ENCODE data around the gene SLC6A7.
A peak's percentile ranks its signal among the peaks of the same experiment; 100 is the strongest.

The SLC6A7 gene

GRCh38 chr5:150196514-150196913, 6.7 kb downstream of the SLC6A7 start:
- no peak for DNase-seq

DNA sequence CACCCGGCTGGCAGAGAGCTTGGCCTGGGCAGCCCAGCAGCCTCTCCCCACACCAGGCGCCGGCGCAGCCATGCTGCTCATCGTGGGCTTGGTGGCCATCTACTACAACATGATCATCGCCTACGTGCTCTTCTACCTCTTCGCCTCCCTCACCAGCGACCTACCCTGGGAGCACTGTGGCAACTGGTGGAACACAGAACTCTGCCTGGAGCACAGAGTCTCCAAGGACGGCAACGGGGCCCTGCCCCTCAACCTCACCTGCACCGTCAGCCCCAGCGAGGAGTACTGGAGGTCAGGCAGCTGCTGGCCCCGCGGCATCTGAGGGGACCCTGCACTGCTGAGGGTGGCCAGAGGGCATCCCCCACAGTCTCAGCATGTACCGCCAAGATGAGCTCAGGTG, 7.1 kb downstream of the SLC6A7 start:
- DNase-seq: no peak

DNA sequence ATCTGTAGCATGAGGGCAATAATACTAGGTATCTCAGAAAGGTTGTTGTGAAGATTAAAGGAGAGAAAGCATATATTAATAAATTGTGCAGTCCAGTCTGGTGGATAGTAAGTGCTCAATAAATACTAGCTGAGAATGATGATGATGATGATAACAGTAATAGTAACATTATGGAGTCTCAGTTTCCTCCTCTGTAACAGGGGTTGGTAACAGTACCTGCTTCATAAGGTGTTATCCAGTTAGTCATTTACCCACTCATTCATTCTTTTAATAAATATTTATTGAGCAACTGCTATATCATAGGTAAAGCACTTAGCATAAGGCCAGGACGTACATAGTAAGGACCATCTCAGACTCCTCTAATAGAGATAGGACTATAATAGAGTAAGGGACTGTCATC, 7.6 kb downstream of the SLC6A7 start:
- no peak for DNase-seq

DNA sequence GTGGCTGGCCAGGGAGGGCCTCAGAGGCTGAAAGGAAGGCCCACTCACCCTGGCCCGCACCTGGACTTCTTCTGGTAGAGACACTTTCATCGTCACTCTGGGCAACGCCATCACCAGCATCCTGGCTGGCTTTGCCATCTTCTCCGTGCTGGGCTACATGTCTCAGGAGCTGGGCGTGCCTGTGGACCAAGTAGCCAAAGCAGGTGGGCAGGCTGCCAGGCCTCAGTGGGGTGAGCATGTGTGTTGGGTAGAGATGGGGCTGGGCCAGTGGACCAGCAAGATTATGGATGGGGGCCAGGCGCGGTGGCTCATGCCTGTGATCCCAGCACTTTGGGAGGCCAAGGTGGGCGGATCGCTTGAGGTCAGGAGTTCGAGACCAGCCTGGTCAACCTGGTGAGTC, 12.6 kb downstream of the SLC6A7 start:
- no peak for DNase-seq

DNA sequence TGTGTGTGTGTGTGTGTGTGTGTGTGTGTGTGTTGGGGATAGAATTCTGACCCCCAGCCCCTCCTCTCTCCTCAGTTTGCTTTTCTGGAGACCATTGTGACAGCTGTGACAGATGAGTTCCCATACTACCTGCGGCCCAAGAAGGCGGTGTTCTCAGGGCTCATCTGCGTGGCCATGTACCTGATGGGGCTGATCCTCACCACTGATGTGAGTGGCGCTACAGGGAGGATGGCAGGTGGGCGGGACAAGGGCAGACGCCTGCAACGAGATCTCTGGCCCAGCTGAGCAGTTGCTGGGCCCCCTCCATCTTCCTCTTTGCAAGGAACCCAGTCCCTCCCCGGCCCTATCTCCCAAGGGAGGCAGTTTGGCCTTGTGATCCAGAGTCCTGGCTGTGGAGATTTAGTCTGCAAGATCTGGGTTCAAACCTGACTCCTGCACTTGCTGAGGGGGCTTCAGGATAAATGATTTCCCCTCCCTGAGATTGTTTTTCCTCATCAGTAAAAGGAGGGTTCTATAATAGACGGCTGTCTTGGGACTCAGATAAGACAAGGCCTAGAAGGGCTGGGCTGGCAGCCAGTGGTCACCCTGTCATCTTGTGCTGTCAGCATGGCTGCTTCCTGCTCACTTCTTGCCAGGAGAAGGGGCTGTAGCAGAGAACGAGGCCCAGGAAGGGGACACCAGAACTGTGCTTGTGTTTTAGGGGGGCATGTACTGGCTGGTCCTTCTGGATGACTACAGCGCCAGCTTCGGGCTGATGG, 14.1 kb downstream of the SLC6A7 start:
- DNase-seq: no peak

DNA sequence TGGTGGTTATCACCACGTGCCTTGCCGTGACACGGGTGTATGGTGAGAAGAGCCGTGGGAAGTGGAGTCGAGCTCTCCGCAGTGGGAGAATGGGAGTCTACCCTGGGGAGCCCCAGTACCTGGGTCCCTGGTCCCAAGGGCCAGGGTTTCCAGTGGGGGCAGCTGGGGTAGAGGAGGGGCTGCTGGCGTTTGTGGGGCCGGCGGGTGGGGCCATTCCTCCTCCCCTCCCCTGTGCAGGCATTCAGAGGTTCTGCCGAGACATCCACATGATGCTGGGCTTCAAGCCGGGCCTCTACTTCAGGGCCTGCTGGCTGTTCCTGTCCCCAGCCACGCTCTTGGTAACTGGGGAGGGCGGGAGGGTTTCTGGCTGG, 14.7 kb downstream of the SLC6A7 start:
- DNase-seq: no peak

DNA sequence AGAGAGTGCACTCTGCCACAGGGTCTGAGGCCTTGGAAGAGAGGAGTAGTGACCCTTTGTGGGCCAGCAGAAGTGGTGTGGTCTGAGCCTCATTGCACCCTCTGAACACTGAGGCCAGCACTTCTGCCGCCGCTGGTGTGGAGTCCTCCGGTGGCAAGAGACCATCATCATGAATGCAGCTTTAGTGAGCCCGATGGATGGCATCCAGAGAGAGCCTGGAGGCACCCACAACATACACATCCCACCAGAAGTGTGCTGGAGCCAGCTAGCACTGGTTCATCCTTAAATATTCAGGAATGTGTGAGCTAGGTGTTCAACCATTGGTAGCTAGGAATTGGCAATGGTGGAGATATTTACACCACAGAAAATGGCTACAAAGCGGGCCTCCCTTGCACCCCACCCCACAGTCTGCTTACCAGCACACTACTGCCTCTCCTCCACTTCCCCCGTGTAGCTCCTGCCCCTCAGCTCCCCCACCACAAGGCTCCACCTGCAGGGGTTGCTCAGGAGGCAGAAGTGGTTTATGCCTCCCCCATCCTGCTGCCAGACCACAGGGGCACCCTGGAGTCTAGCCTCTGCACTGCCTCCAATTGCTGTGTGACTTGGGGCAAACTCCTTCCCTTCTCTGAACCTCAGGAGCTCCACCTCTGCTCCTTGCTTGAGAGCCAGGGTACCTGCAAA, 16.4 kb downstream of the SLC6A7 start:
- DNase-seq: no peak

- no peak for DNase-seq
Observed at GRCh38 chr5:150206779-150207115, 16.9 kb downstream of the SLC6A7 start.

DNA sequence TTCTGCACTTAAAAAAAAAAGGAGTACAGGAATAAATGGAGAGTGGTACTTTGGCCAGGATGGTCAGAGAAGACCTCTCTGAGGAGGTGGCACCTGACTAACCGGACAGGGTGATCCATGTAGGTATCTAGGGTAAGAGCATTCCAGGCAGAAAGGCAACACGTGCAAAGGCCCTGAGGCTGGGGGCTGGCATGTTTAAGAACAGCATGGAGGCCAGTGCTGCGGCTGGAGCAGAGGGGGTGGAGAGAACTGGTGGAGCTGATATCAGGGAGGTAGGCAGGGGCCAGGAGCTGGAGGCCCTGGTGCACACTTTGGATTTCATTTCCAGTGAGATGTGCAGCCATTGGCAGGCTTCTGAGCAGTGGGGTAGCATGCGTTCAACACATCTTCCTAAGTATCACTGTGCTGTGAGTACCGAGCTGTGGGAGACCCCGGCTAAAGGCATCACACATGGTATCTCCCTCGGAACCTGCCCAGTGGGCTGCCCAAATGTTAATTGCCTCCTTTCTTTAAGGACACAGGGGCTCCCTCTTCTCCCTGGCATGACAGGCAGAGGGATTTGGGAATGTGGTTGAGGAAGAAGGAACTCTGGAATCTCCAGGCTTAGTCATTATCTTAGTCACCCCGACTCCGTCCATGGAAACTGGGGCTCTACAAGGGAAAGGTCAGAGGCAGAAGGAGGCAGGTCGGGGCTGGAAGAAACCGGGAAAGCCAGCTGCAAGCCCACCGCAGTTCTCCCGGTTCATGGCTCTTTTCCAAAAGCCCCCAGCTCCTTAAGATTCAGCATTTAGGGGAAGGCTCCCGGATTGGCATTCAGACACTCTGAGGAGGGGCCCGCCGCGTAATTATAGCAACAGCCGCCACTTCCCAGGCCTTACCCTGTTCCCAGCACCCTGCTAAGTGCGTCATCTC, 18.6 kb downstream of the SLC6A7 start:
- DNase-seq: no peak

DNA sequence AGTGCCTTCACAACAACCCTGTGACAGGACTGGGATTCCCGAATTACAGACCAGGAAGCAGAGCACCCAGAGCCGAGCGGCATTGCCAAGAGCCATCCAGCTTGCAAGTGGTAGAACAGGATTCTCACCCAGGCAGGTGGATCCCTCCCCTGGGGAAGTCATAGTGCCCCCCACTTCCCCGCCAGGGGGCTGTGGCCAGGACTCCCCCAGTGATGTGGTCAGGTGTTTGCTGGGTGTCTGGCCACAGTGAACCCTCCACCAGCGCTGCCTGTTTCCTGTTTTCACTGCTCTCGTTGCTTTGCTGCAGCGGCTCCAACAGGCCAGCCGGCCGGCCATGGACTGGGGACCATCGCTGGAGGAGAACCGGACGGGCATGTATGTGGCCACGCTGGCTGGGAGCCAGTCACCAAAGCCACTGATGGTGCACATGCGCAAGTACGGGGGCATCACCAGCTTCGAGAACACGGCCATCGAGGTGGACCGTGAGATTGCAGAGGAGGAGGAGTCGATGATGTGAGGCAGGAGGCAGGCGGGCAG, 19.3 kb downstream of the SLC6A7 start:
- DNase-seq: peak in 1 of 6 experiments; percentile 4

GRCh38 chr5:150210644-150211043, 20.8 kb downstream of the SLC6A7 start:
- no peak for DNase-seq

DNA sequence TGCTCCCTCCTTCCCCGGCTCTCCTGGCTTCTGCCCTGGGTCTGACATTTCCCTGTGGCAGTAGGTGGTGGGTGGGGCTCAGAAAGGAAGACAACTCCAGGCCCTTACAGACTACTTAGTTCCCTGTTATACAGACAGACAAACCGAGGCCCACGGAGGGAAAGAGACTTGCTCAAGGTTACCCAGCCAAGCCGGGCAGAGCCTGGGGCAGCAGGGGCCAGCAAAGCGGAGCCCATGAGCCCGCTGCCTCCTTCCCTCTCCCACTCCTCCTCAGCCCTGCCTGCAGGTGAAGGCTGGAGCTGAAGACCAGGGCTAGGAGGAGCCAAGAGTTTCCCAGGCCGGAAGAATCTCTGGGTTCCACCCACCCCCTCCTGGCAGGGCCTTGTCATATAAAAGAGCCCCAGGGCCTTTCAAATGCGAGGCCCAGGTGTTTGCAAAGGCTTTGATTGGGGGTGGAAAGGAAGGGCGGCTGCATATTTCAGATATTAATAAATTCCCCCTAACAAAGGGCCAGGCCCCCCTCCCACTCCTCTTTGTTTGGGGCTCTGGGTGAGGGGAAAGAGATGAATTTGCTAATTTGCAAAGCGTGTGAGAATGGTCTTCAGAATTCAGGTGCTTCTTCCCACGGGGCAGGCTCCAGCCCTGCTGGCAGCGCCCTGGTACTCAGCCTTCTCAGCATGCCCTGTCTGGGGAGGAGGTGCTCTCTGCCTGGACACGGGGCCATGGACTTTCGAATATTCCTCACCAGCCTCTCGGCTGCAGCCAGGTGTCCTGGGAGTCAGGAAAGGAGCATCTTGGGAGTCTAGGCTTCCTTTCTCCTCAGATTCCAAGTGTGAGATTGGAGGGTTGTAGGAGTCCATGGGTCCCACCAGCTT, 21.5 kb downstream of the SLC6A7 start:
- DNase-seq: no peak

- no peak for DNase-seq
Observed at GRCh38 chr5:150213530-150213929, 23.7 kb downstream of the SLC6A7 start.

GRCh38 chr5:150214289-150214688, 24.4 kb downstream of the SLC6A7 start:
- DNase-seq: no peak

GRCh38 chr5:150215979-150216944, 26.4 kb downstream of the SLC6A7 start:
- no peak for DNase-seq

GRCh38 chr5:150217038-150217437, 27.2 kb downstream of the SLC6A7 start:
- no peak for DNase-seq

- DNase-seq: peak; percentile 50 to 84 (median 62)
Observed at GRCh38 chr5:150217873-150218692, 28.2 kb downstream of the SLC6A7 start.

DNA sequence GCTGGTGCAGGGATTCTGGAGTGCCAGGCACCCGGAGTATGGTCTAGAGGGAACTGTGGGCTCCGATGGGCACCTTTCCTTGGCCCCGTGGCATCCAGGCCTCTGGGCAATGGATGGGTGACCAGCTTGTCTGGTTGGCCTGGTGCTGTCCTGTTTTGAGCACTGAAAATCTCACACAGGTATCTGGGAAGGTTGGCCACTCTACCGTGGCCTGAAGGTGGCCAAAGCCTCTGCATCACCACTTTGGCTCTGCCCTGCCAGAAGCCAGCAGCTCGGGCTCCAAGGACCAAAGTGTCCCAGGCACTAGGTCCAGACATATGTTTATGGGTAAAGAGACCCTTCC, 28.8 kb downstream of the SLC6A7 start:
- DNase-seq: no peak

DNA sequence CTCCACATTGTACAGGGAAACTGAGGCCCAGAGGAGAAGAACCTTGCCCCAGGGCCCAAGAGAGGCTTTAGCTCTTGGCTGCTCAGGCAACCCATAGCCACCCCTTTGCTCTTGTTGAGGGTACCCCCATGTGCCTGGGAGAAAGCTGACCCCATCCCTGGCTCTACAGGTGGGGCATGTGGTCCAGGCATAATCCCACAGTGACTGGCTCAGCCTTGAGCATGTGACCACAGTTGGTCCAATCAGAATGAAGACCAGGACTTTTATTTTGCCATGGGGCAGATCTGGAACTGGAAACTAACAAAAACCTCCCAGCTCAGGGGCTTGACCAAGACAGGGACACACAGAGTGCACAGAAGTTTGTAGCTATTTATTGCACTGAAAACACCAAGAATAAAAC, 29.3 kb downstream of the SLC6A7 start:
- DNase-seq: no peak

GRCh38 chr5:150219861-150220260, 30.0 kb downstream of the SLC6A7 start:
- no peak for DNase-seq
